H1 (cell line): ENCODE measurements around the gene RHOBTB1. TPM values are rescaled to one million over a fixed set of nuclear protein-coding genes. Genes with fewer than 3 reads are reported as not detected.

Experiments used
- CHD1 ChIP-seq: IDR thresholded peaks from 2 replicates; pipeline ENCODE4 v1.6.1; 2012; ENCODE audit warnings: low read depth, low read length, improper control_type of control experiment
- CHD7 ChIP-seq: fragments of 300-600 bp; sonication (generic); IDR thresholded peaks from 2 replicates; pipeline ENCODE4 v1.7.1; 2012; ENCODE audit warnings: low read length, moderate library complexity, mild to moderate bottlenecking, inconsistent platforms; ENCODE audit not compliant: insufficient replicate concordance
- HDAC2 ChIP-seq, 2 experiments: fragments of 300-600 bp in 1 of 2; sonication (generic) in 1 of 2; IDR thresholded peaks; 2 replicates each; pipeline ENCODE4 v1.6.1; 2011 to 2012; ENCODE audit warnings: low read depth in 2 of 2, low read length in 2 of 2, mild to moderate bottlenecking in 2 of 2, moderate library complexity in 2 of 2, borderline replicate concordance in 1 of 2, inconsistent platforms in 1 of 2
- NANOG ChIP-seq: IDR thresholded peaks from 2 replicates; pipeline ENCODE4 v1.6.1; 2011; ENCODE audit warnings: low read length, low read depth, mild to moderate bottlenecking, inconsistent platforms; ENCODE audit not compliant: insufficient read depth, poor library complexity, severe bottlenecking
- TAF7 ChIP-seq: optimal IDR thresholded peaks from 2 replicates; pipeline ENCODE3; 2011; ENCODE audit warnings: low read depth, mild to moderate bottlenecking, inconsistent platforms, low read length, moderate library complexity, borderline replicate concordance
- polyA plus RNA-seq, 7 experiments: library from polyadenylated mRNA; depleted of rRNA in 3 of 7; stranded (reverse) in 5 of 7; unstranded in 2 of 7; fragments of >200 nt in 5 of 7; fragments of 200-250 nt in 2 of 7; gene quantifications; 1 replicate in 5 of 7; 2 replicates in 1 of 7; 4 replicates in 1 of 7; pipeline versions ENCODE4 v1.2.1 to v1.2.3, GENCODE V29; 2011 to 2013; ENCODE audit warnings: missing spikeins in 2 of 7, mixed read lengths in 2 of 7
- total RNA-seq: library from RNA; stranded (reverse); fragmentation: NEBNext Ultra II Directional; extraction: Animal tissue kit (Norgen Biotek cat#: 25700); gene quantifications from 2 replicates; pipeline ENCODE4 v1.2.1, GENCODE V29; 2021

The RHOBTB1 gene
- total and polyA plus RNA-seq, 2 of the 8 experiments (the other 6 are each of a cell fraction or from before 2014, with no cell fraction given) = 6.1 to 7.4 TPM

- TF ChIP-seq HDAC2 (IDR thresholded peaks at IDR 0.05; ENCODE audit: borderline replicate concordance in 1 of 2, low read depth in 2 of 2, low read length in 2 of 2) (no peak), NANOG (no peak), CHD7 (no peak), TAF7 (no peak), CHD1 (no peak)
- TF ChIP-seq, all 59 proteins: peak for 0
These were observed 80.2 kb downstream of the RHOBTB1 start (continued) for GRCh38 chr10:60863796-60864195.
